Panc1 (cell line): ENCODE results near the gene TSNAX. TPM values are rescaled to one million over a fixed set of nuclear protein-coding genes. Genes with fewer than 3 reads are reported as not detected.

Experiments
- ATAC-seq: fragments of 200-7000 bp; cut with Tn5 transposase; 2 replicates; pipeline ENCODE4 v1.9.1; 2020; ENCODE audit warnings: mild to moderate bottlenecking, moderate library complexity
- BruUV-seq: library from RNA; stranded (reverse); fragments of 400-500 nt; replicated peaks from 2 replicates; lab custom pipeline; 2021; lab: Mats Ljungman, UMichigan
- CTCF ChIA-PET: fragments of 300-600 bp; sonication (Branson Sonifier 250); formaldehyde crosslinking; loops from one replicate; lab custom pipeline; 2022; ENCODE audit warnings: antibody characterized with exemption; lab: Charles Lee
- POLR2A ChIA-PET: fragments of 300-600 bp; sonication (Branson Sonifier 250); formaldehyde crosslinking; loops from one replicate; lab custom pipeline; 2022; ENCODE audit warnings: antibody characterized with exemption; lab: Charles Lee
- DNase-seq: peaks from one replicate; pipeline ENCODE4 v3.0.0-alpha.2; 2010; ENCODE audit warnings: low read depth, low spot score
- H3K27ac ChIP-seq: 2 replicates; pipeline ENCODE4 v1.5.1; 2011; ENCODE audit warnings: mild to moderate bottlenecking, low read length, inconsistent platforms
- H3K27me3 ChIP-seq: fragments of 200-500 bp; sonication (Bioruptor generic); 2 replicates; pipeline ENCODE4 v1.6.0; 2014; ENCODE audit warnings: low read length, inconsistent platforms; ENCODE audit not compliant: control insufficient read depth, insufficient read depth
- H3K36me3 ChIP-seq: fragments of 200-500 bp; sonication (Bioruptor generic); 2 replicates; pipeline ENCODE4 v1.5.1; 2014; ENCODE audit warnings: inconsistent platforms, mild to moderate bottlenecking, low read length, moderate library complexity; ENCODE audit not compliant: control insufficient read depth, insufficient read depth
- H3K4me1 ChIP-seq: 2 replicates; pipeline ENCODE4 v1.5.1; 2011; ENCODE audit warnings: inconsistent platforms, mild to moderate bottlenecking, low read length, moderate library complexity; ENCODE audit not compliant: control insufficient read depth, insufficient read depth
- H3K4me3 ChIP-seq, 2 experiments: 2 replicates each; pipeline ENCODE4 v1.5.1; 2011 to 2012; ENCODE audit warnings: low read depth in 2 of 2, low read length in 2 of 2, mild to moderate bottlenecking in 2 of 2, inconsistent platforms in 1 of 2, moderate library complexity in 1 of 2
- H3K9me3 ChIP-seq: fragments of 200-500 bp; sonication (Bioruptor generic); 2 replicates; pipeline ENCODE4 v1.5.1; 2014; ENCODE audit warnings: low read depth, mild to moderate bottlenecking, inconsistent platforms, low read length, moderate library complexity; ENCODE audit not compliant: control insufficient read depth, insufficient read depth
- CTCF ChIP-seq: fragments of 450-650 bp; IDR thresholded peaks from 2 replicates; pipeline ENCODE4 v1.5.1; 2017; ENCODE audit warnings: mild to moderate bottlenecking
- POLR2AphosphoS5 ChIP-seq: IDR thresholded peaks from 2 replicates; pipeline ENCODE4 v1.6.1; 2012; ENCODE audit warnings: mild to moderate bottlenecking, low read depth, low read length, moderate library complexity
- REST ChIP-seq, 2 experiments: IDR thresholded peaks; 2 replicates each; pipeline ENCODE4 v1.6.1; 2011 to 2012; ENCODE audit warnings: low read depth in 2 of 2, control low read depth in 1 of 2, low read length in 1 of 2, mild to moderate bottlenecking in 1 of 2, moderate library complexity in 1 of 2; ENCODE audit not compliant: insufficient read depth in 1 of 2
- SIN3A ChIP-seq: IDR thresholded peaks from 2 replicates; pipeline ENCODE4 v1.6.1; 2012; ENCODE audit warnings: low read depth, mild to moderate bottlenecking, low read length, moderate library complexity, borderline replicate concordance; ENCODE audit not compliant: insufficient read depth
- TCF7L2 ChIP-seq: IDR thresholded peaks from 2 replicates; pipeline ENCODE4 v1.6.1; 2011; ENCODE audit warnings: mild to moderate bottlenecking, low read depth, low read length, inconsistent platforms
- in situ Hi-C: cut with HindIII; loops from 2 replicates; pipeline ENCODE4 v1.10.0; 2016; ENCODE audit warnings: low sequenced_read_pairs, low pct_unique_long_range_greater_than_20kb
- intact Hi-C: fragments of 100-400 bp; cut with micrococcal nuclease; formaldehyde crosslinking; loops from one replicate; pipeline ENCODE4 v1.10.0; 2022; ENCODE audit not compliant: unreplicated experiment
- total RNA-seq: library from RNA; stranded (reverse); gene quantifications from one replicate; pipeline ENCODE4 v1.2.1, GENCODE V29; 2021; ENCODE audit not compliant: unreplicated experiment

Gene TSNAX
- total RNA-seq, 1 experiment from 2014 or later, result 40.0 TPM

GRCh38 chr1:231576804-231577718, 48.6 kb downstream of the TSNAX start:
- TF ChIP-seq POLR2AphosphoS5 (no peak), TCF7L2 (no peak), REST (IDR thresholded peaks at IDR 0.05; ENCODE audit: insufficient read depth in 1 of 2, low read depth in 2 of 2, low read length in 1 of 2) (no peak), CTCF (no peak), SIN3A (no peak)
- in situ Hi-C loops, result no loop called here
- DNase-seq (no peak), ATAC-seq (no peak)
- ChIA-PET CTCF (no interaction called here), POLR2A (no interaction called here)
- H3K4me3 ChIP-seq, result no peak overlapping the region
- no peaks in the 10 kb centered on the region for H3K4me1 ChIP-seq
- intact Hi-C loops, result no loop called here
- no TSS peak for BruUV-seq
- no peaks in the 10 kb centered on the region for H3K9me3 ChIP-seq
- H3K36me3 ChIP-seq, result no peaks in the 10 kb centered on the region
- H3K27ac ChIP-seq, result no peak overlapping the region
- H3K27me3 ChIP-seq, result no peaks in the 10 kb centered on the region

- H3K4me3 ChIP-seq, result no peak overlapping the region
- CTCF ChIA-PET, result no interaction called here
- intact Hi-C loops, result no loop called here
Measured at GRCh38 chr1:231580874-231581273, 52.4 kb downstream of the TSNAX start.

More at GRCh38 chr1:231580874-231581273, 52.4 kb downstream of the TSNAX start:
- no peak for DNase-seq
- H3K36me3 ChIP-seq, result no peaks in the 10 kb centered on the region
- H3K27me3 ChIP-seq, result no peaks in the 10 kb centered on the region
- ATAC-seq, result no peak
- POLR2A ChIA-PET, result no interaction called here
- no peak for TF ChIP-seq REST (IDR thresholded peaks at IDR 0.05; ENCODE audit: insufficient read depth in 1 of 2, low read depth in 2 of 2, low read length in 1 of 2)
- TF ChIP-seq POLR2AphosphoS5, result no peak
- TF ChIP-seq SIN3A, result no peak
- no peak for TF ChIP-seq TCF7L2
- no peak for TF ChIP-seq CTCF
- no TSS peak for BruUV-seq
- H3K27ac ChIP-seq, result no peak overlapping the region
- H3K4me1 ChIP-seq, result no peaks in the 10 kb centered on the region
- in situ Hi-C loops, result no loop called here
- H3K9me3 ChIP-seq, result no peaks in the 10 kb centered on the region
